Astrocyte (in vitro differentiated cells and primary cell): Measurements from ENCODE around the gene C9orf43.
"Not testable (repeated sequence)": the region's sequence is repeated elsewhere in the genome, so short reads cannot be mapped to it uniquely, and the experiment has no call there.

Experiments used
- CTCF ChIP-seq: IDR thresholded peaks from 2 replicates; pipeline ENCODE4 v1.5.1; 2011; ENCODE audit warnings: low read depth, mild to moderate bottlenecking, inconsistent platforms, low read length, moderate library complexity; ENCODE audit not compliant: insufficient read depth
- EZH2 ChIP-seq: IDR thresholded peaks from 2 replicates; pipeline ENCODE4 v1.6.1; 2012; ENCODE audit warnings: mild to moderate bottlenecking, low read length, inconsistent platforms; ENCODE audit not compliant: insufficient read depth

- TF ChIP-seq CTCF = peak; percentile 85
- not testable (repeated sequence) for TF ChIP-seq EZH2
Observed at GRCh38 chr9:113406873-113407511, 3.6 kb upstream of the C9orf43 start.
